Right lobe of liver (tissue), 6 donors: ENCODE measurements around the gene CDK2AP2. TPM values are rescaled to one million over a fixed set of nuclear protein-coding genes. Genes with fewer than 3 reads are reported as not detected.

Source experiments
- ATAC-seq, 4 donors: fragments of 200-7000 bp; cut with Tn5 transposase; one replicate each; pipeline ENCODE4 v1.9.1; 2020; ENCODE audit warnings: mild to moderate bottlenecking in 4 of 4, moderate library complexity in 4 of 4
- DNase-seq, 3 donors: peaks; one replicate each; pipeline ENCODE4 v3.0.0-alpha.2; 2020
- H3K27ac ChIP-seq, 3 donors: fragments of 200-600 bp; one replicate each; pipeline ENCODE4 v1.8.0; 2022
- H3K27me3 ChIP-seq, 2 donors: fragments of 200-600 bp; one replicate each; pipeline ENCODE4 v1.8.0; 2022
- H3K36me3 ChIP-seq, 4 donors: fragments of 200-600 bp; sonication (generic) in 1 of 4; one replicate each; pipeline versions ENCODE4 v1.5.1 to v1.8.0; 2017 to 2022; ENCODE audit warnings: control low read depth in 1 of 4
- H3K4me1 ChIP-seq, 4 donors: fragments of 200-600 bp; sonication (generic) in 1 of 4; one replicate each; pipeline versions ENCODE4 v1.5.1 to v1.8.0; 2017 to 2022; ENCODE audit warnings: control low read depth in 1 of 4
- H3K4me3 ChIP-seq, 3 donors: fragments of 200-600 bp; one replicate each; pipeline ENCODE4 v1.8.0; 2022
- H3K9me3 ChIP-seq, 4 donors: fragments of 200-600 bp; sonication (generic) in 1 of 4; one replicate each; pipeline versions ENCODE4 v1.5.1 to v1.8.0; 2017 to 2022; ENCODE audit warnings: control low read depth in 1 of 4
- CTCF ChIP-seq, 4 donors: fragments of 200-600 bp in 3 of 4; fragments of 450-650 bp in 1 of 4; IDR thresholded peaks; one replicate each; pipeline versions ENCODE4 v1.5.1 to v1.8.0; 2016 to 2022; ENCODE audit warnings: antibody characterized with exemption in 4 of 4, mild to moderate bottlenecking in 2 of 4
- POLR2A ChIP-seq: fragments of 450-650 bp; IDR thresholded peaks from one replicate; pipeline ENCODE4 v1.6.1; 2017; ENCODE audit warnings: antibody characterized with exemption, mild to moderate bottlenecking
- WGBS: methylation state at CpG from one replicate; pipeline ENCODE4 v1.1.6; 2018; ENCODE audit warnings: low coverage, low lambda C conversion rate; ENCODE audit not compliant: insufficient coverage; ENCODE audit errors: missing lambda C conversion rate; 5-methylcytosine and 5-hydroxymethylcytosine counted together
- intact Hi-C, 2 donors: fragments of 100-400 bp; cut with DNase I; formaldehyde crosslinking; loops; one replicate each; pipeline versions ENCODE4 v1.11.2 to v1.14.1; 2022
- total RNA-seq, 6 experiments: library from RNA; depleted of rRNA in 2 of 6; stranded (reverse); fragments of >200 nt in 2 of 6; fragmentation: NEBNext Ultra II Directional in 3 of 6; extraction: Animal tissue kit (Norgen Biotek cat#: 25700) in 3 of 6; gene quantifications; one replicate each; pipeline versions ENCODE4 v1.1.0 to v1.2.4, GENCODE V29; 2016 to 2023
- donor health status: DM: no; HTN: yes; CAD: no.
- donor health status: DM: no; HTN: no; CAD: no.
- donor health status: DM: no; HTN: no; CAD: no.
- donor health status: DM: no; HTN: yes; CAD: no.
- donor health status: DM: no; HTN: yes; CAD: no.

Gene CDK2AP2
- total RNA-seq, 6 experiments from 2014 or later = 45.2 to 74.9 (median 55.7) TPM

- H3K9me3 ChIP-seq = no peaks in the 10 kb centered on the region
- TF ChIP-seq POLR2A (no peak), CTCF (IDR thresholded peaks at IDR 0.05) (no peak)
- no peak for DNase-seq
- no peak overlapping the region for H3K27ac ChIP-seq
- intact Hi-C loops = no loop called here
- peaks cover 0 to 25% (median 8%) of the 10 kb centered on the region in 4 donors for H3K4me1 ChIP-seq
- H3K4me3 ChIP-seq = no peak overlapping the region
- H3K27me3 ChIP-seq = no peaks in the 10 kb centered on the region
- no peaks in the 10 kb centered on the region for H3K36me3 ChIP-seq
- no peak for ATAC-seq
- 55% methylated on average over 3 of the region's 3 CpGs for WGBS
Observed at GRCh38 chr11:67510023-67510345, 2.0 kb upstream of the CDK2AP2 start.

- no peaks in the 10 kb centered on the region for H3K9me3 ChIP-seq
- H3K4me1 ChIP-seq = peaks cover 0 to 34% (median 8%) of the 10 kb centered on the region in 4 donors
- peak; percentile 29 to 55 (median 52) for ATAC-seq
- intact Hi-C loops = loop anchor here (5.0 to 10.0 kb wide), 3 partner anchors 41 to 116 kb away; partner anchors contain the start of genes RAD9A (in 2 of the 2) and TMEM134 (in 1 of the 2)
- peak; percentile 98 for DNase-seq
- H3K36me3 ChIP-seq = no peaks in the 10 kb centered on the region
- WGBS = 1% methylated on average over 13 of the region's 57 CpGs
- no peak for TF ChIP-seq CTCF (IDR thresholded peaks at IDR 0.05)
- peak; percentile 20 for TF ChIP-seq POLR2A
- H3K27me3 ChIP-seq = no peaks in the 10 kb centered on the region
- peak overlapping the region; percentile 87 to 98 (median 98) for H3K27ac ChIP-seq
- H3K4me3 ChIP-seq = peak overlapping the region; percentile 58 to 87 (median 78)
Observed at GRCh38 chr11:67508486-67509121, 642 bp upstream of the CDK2AP2 start.

GRCh38 chr11:67507242-67507863 is 609 bp downstream of the CDK2AP2 start:
- TF ChIP-seq POLR2A (no peak), CTCF (IDR thresholded peaks at IDR 0.05) (no peak)
- WGBS = 5% methylated on average over 8 of the region's 33 CpGs
- H3K4me1 ChIP-seq = peaks cover 0 to 34% (median 8%) of the 10 kb centered on the region in 4 donors
- ATAC-seq = peak in 1 of 4 donors; percentile 31
- no peak for DNase-seq
- no peaks in the 10 kb centered on the region for H3K27me3 ChIP-seq
- intact Hi-C loops = loop anchor here (5.0 to 10.0 kb wide), 3 partner anchors 40 to 115 kb away; partner anchors contain the start of genes RAD9A (in 2 of the 2) and TMEM134 (in 1 of the 2)
- H3K27ac ChIP-seq = peak overlapping the region; percentile 78 to 98 (median 87)
- H3K9me3 ChIP-seq = no peaks in the 10 kb centered on the region
- no peaks in the 10 kb centered on the region for H3K36me3 ChIP-seq
- peak overlapping the region; percentile 58 to 87 (median 78) for H3K4me3 ChIP-seq

GRCh38 chr11:67506426-67507051 is 1.4 kb downstream of the CDK2AP2 start:
- ATAC-seq = no peak
- DNase-seq = peak in 1 of 3 donors; percentile 65
- H3K9me3 ChIP-seq = no peaks in the 10 kb centered on the region
- intact Hi-C loops = loop anchor here (5.0 to 10.0 kb wide), 3 partner anchors 39 to 114 kb away; partner anchors contain the start of genes RAD9A (in 2 of the 2) and TMEM134 (in 1 of the 2)
- H3K36me3 ChIP-seq = no peaks in the 10 kb centered on the region
- peaks cover 0 to 34% (median 8%) of the 10 kb centered on the region in 4 donors for H3K4me1 ChIP-seq
- no peaks in the 10 kb centered on the region for H3K27me3 ChIP-seq
- WGBS = 43% methylated on average over 2 of the region's 16 CpGs
- TF ChIP-seq CTCF (IDR thresholded peaks at IDR 0.05) (peak in 2 of 4 donors; percentile 2 to 16), POLR2A (no peak)
- peak overlapping the region; percentile 58 to 87 (median 78) for H3K4me3 ChIP-seq
- H3K27ac ChIP-seq = peak overlapping the region; percentile 87 to 98 (median 93)
